H9 (cell line): Measurements from ENCODE around the gene RORC. TPM values are rescaled to one million over a fixed set of nuclear protein-coding genes. Genes with fewer than 3 reads are reported as not detected.

Experiments
- DNase-seq: peaks from one replicate; pipeline ENCODE4 v3.0.0-alpha.2; 2017
- H2AFZ ChIP-seq: one replicate; pipeline ENCODE4 v1.6.1; 2013; ENCODE audit warnings: mild to moderate bottlenecking, low read length, control low read depth, moderate library complexity
- H2AK5ac ChIP-seq: 2 replicates; pipeline ENCODE4 v1.6.1; 2013; ENCODE audit warnings: low read length, control low read depth, mixed read lengths; ENCODE audit not compliant: insufficient read length
- H2BK120ac ChIP-seq: one replicate; pipeline ENCODE4 v1.6.1; 2013; ENCODE audit warnings: low read depth, mild to moderate bottlenecking, low read length, control low read depth, inconsistent platforms; ENCODE audit not compliant: poor library complexity, severe bottlenecking
- H2BK12ac ChIP-seq: 2 replicates; pipeline ENCODE4 v1.6.1; 2013; ENCODE audit warnings: low read length, control low read depth, mixed read lengths, low read depth; ENCODE audit not compliant: insufficient read length
- H2BK15ac ChIP-seq: 2 replicates; pipeline ENCODE4 v1.6.1; 2013; ENCODE audit warnings: low read depth, low read length, control low read depth
- H2BK20ac ChIP-seq: one replicate; pipeline ENCODE4 v1.6.1; 2013; ENCODE audit warnings: low read depth, mild to moderate bottlenecking, low read length, control low read depth, inconsistent platforms; ENCODE audit not compliant: poor library complexity, severe bottlenecking
- H2BK5ac ChIP-seq: 2 replicates; pipeline ENCODE4 v1.6.1; 2013; ENCODE audit warnings: low read length, control low read depth, mixed read lengths; ENCODE audit not compliant: insufficient read length
- H3K14ac ChIP-seq: 2 replicates; pipeline ENCODE4 v1.6.1; 2013; ENCODE audit warnings: low read length, control low read depth; ENCODE audit not compliant: insufficient read depth
- H3K18ac ChIP-seq: 2 replicates; pipeline ENCODE4 v1.6.1; 2013; ENCODE audit warnings: low read depth, mild to moderate bottlenecking, mixed read lengths, low read length, control low read depth; ENCODE audit not compliant: insufficient read length
- H3K23ac ChIP-seq: 2 replicates; pipeline ENCODE4 v1.6.1; 2013; ENCODE audit warnings: low read length, control low read depth, mixed read lengths, low read depth; ENCODE audit not compliant: insufficient read length
- H3K23me2 ChIP-seq: 2 replicates; pipeline ENCODE4 v1.6.1; 2013; ENCODE audit warnings: low read depth, mild to moderate bottlenecking, mixed read lengths, low read length, control low read depth; ENCODE audit not compliant: insufficient read length, poor library complexity, severe bottlenecking
- H3K27ac ChIP-seq: 2 replicates; pipeline ENCODE4 v1.5.1; 2013; ENCODE audit warnings: low read length, control low read depth, mixed read lengths, low read depth; ENCODE audit not compliant: insufficient read length
- H3K27me3 ChIP-seq: 2 replicates; pipeline ENCODE4 v1.6.1; 2013; ENCODE audit warnings: low read length, control low read depth, inconsistent platforms; ENCODE audit not compliant: insufficient read depth
- H3K4ac ChIP-seq: 2 replicates; pipeline ENCODE4 v1.6.1; 2013; ENCODE audit warnings: low read depth, mild to moderate bottlenecking, control low read depth, inconsistent platforms, low read length, moderate library complexity
- H3K4me1 ChIP-seq: 2 replicates; pipeline ENCODE4 v1.6.1; 2013; ENCODE audit warnings: low read length, control low read depth, inconsistent platforms; ENCODE audit not compliant: insufficient read depth
- H3K4me2 ChIP-seq: 2 replicates; pipeline ENCODE4 v1.6.1; 2013; ENCODE audit warnings: low read length, control low read depth, mixed read lengths; ENCODE audit not compliant: insufficient read length, insufficient read depth
- H3K56ac ChIP-seq: 2 replicates; pipeline ENCODE4 v1.6.1; 2013; ENCODE audit warnings: low read depth, mild to moderate bottlenecking, mixed read lengths, low read length, control low read depth; ENCODE audit not compliant: insufficient read length
- H3K79me1 ChIP-seq: 2 replicates; pipeline ENCODE4 v1.6.1; 2013; ENCODE audit warnings: low read depth, mild to moderate bottlenecking, moderate library complexity, low read length, control low read depth, inconsistent platforms; ENCODE audit not compliant: insufficient read depth, poor library complexity, severe bottlenecking
- H3K79me2 ChIP-seq: 2 replicates; pipeline ENCODE4 v1.6.1; 2013; ENCODE audit warnings: low read length, control low read depth, inconsistent platforms; ENCODE audit not compliant: insufficient read depth
- H3K9ac ChIP-seq: 2 replicates; pipeline ENCODE4 v1.6.1; 2013; ENCODE audit warnings: low read length, control low read depth, mixed read lengths; ENCODE audit not compliant: insufficient read length; ENCODE audit errors: extremely low read depth
- H3K9me3 ChIP-seq: one replicate; pipeline ENCODE4 v1.6.1; 2013; ENCODE audit warnings: low read depth, low read length, inconsistent platforms; ENCODE audit not compliant: control insufficient read depth
- H3T11ph ChIP-seq: one replicate; pipeline ENCODE4 v1.6.1; 2013; ENCODE audit warnings: mild to moderate bottlenecking, low read length, control low read depth, inconsistent platforms
- H4K20me1 ChIP-seq: one replicate; pipeline ENCODE4 v1.6.1; 2013; ENCODE audit not compliant: control insufficient read depth, insufficient read length, insufficient read depth
- H4K5ac ChIP-seq: 2 replicates; pipeline ENCODE4 v1.6.1; 2013; ENCODE audit warnings: low read depth, mild to moderate bottlenecking, mixed read lengths, low read length, control low read depth; ENCODE audit not compliant: insufficient read length
- H4K8ac ChIP-seq: replicated peaks from 2 replicates; pipeline ENCODE4 v1.6.1; 2013; ENCODE audit warnings: low read length, control low read depth, mixed read lengths, low read depth; ENCODE audit not compliant: insufficient read length
- H4K91ac ChIP-seq: 2 replicates; pipeline ENCODE4 v1.6.1; 2013; ENCODE audit warnings: low read depth, mild to moderate bottlenecking, moderate library complexity, mixed read lengths, low read length, control low read depth; ENCODE audit not compliant: insufficient read length
- H3K27ac Mint-ChIP-seq, 3 experiments: 2 replicates in 2 of 3; 3 replicates in 1 of 3; pipeline ENCODE4 v1.8.0; 2020 to 2021; ENCODE audit warnings: mixed read lengths in 3 of 3, mild to moderate bottlenecking in 1 of 3, moderate library complexity in 1 of 3
- H3K27me3 Mint-ChIP-seq: 2 replicates; pipeline ENCODE4 v1.8.0; 2021; ENCODE audit warnings: low read depth, mild to moderate bottlenecking, moderate library complexity, mixed read lengths
- H3K36me3 Mint-ChIP-seq, 3 experiments: 2 replicates in 2 of 3; 3 replicates in 1 of 3; pipeline ENCODE4 v1.8.0; 2020 to 2021; ENCODE audit warnings: low read depth in 3 of 3, mixed read lengths in 3 of 3; ENCODE audit not compliant: insufficient read depth in 1 of 3
- H3K4me1 Mint-ChIP-seq, 2 experiments: 2 replicates each; pipeline ENCODE4 v1.8.0; 2020; ENCODE audit warnings: mixed read lengths in 2 of 2
- H3K4me3 Mint-ChIP-seq, 2 experiments: 2 replicates in 1 of 2; 3 replicates in 1 of 2; pipeline ENCODE4 v1.8.0; 2020 to 2021; ENCODE audit warnings: mild to moderate bottlenecking in 2 of 2, mixed read lengths in 2 of 2, moderate library complexity in 1 of 2
- H3K9me3 Mint-ChIP-seq, 2 experiments: 2 replicates in 1 of 2; 3 replicates in 1 of 2; pipeline ENCODE4 v1.8.0; 2020; ENCODE audit warnings: mild to moderate bottlenecking in 2 of 2, mixed read lengths in 2 of 2, moderate library complexity in 1 of 2
- WGBS: extraction: QIAGEN DNeasy Blood & Tissue Kit; methylation state at CpG from one replicate; pipeline ENCODE4 v1.1.7; 2013; ENCODE audit warnings: missing lambda C conversion rate, low lambda C conversion rate, mixed read lengths; ENCODE audit not compliant: insufficient read length; ENCODE audit errors: extremely low coverage; 5-methylcytosine and 5-hydroxymethylcytosine counted together
- total RNA-seq: library from RNA; stranded (reverse); gene quantifications from 2 replicates; pipeline ENCODE4 v1.2.1, GENCODE V29; 2021
- TF ChIP-seq, protein P1 (sequence below): fragments of 200-600 bp; sonication (generic); conservative IDR thresholded peaks from 3 replicates; pipeline ENCODE4 v1.8.0; 2021; ENCODE audit warnings: antibody characterized with exemption, mild to moderate bottlenecking

The RORC gene
- total RNA-seq, 1 experiment from 2014 or later, result 0.52 TPM

DNA sequence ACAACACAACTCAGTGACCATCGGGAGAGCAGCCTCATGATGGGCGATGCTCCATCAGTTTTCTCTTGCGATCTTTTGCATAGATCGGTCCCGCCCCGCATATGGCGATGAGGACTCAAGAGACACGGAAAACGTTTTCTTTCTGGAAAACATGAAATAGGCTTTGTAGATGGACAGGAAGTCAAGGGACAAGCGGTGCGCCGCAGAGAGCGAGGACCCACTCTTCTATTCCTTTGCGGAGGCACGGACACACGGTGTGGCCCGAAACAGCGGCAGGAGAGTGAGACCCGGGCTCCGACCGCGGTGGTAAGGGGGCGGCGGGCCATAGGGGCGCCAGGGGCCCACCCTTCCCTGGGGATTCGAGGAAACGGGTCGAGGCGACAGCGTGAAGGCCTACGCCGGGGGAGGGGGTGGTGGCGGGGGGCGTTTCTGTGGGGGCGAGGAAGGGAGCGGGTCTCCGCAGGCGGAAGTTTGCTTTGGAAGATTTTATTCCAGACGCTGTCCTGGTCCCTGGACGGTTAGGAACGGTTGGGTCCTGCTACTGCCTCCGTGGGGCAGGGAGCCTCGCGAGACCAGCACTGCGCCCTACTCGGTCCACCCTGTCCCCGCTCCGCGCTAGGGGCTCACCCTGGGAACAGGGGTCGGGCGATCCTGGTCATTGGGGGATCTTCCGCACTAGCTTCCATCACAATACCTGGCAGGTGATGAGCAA is 40.5 kb downstream of the RORC start:
- Histone ChIP-seq H3K4ac (no peak overlapping the region), H3K18ac (no peak overlapping the region), H3K23me2 (peaks cover 3% of the 10 kb centered on the region), H3K14ac (0 out of 2 replicates have a peak overlapping the region, but pooled peaks have one; percentile 63), H3T11ph (no peak overlapping the region), H2BK12ac (no peak overlapping the region), H2BK15ac (no peak overlapping the region), H3K4me1 (no peaks in the 10 kb centered on the region; the same call in 1 of the 2 replicates), H4K20me1 (no peaks in the 10 kb centered on the region), H3K56ac (no peak overlapping the region), H4K5ac (no peak overlapping the region), H2AFZ (no peak overlapping the region), H4K8ac (no peak overlapping the region), H3K27me3 (no peaks in the 10 kb centered on the region), H3K9ac (peak overlapping the region; percentile 70), H3K27ac (no peak overlapping the region), H3K9me3 (no peaks in the 10 kb centered on the region), H3K79me2 (no peaks in the 10 kb centered on the region), H2AK5ac (no peak overlapping the region), H3K79me1 (no peaks in the 10 kb centered on the region), H2BK120ac (no peak overlapping the region), H2BK5ac (no peak overlapping the region), H2BK20ac (no peak overlapping the region), H4K91ac (no peak overlapping the region), H3K4me2 (peak overlapping the region; percentile 94), H3K23ac (no peak overlapping the region)
- H3K4me1 Mint-ChIP-seq, result peaks cover 14 to 18% of the 10 kb centered on the region in 2 experiments
- H3K9me3 Mint-ChIP-seq, result no peaks in the 10 kb centered on the region; a peak in 2 of 5 replicates
- DNase-seq, result no peak
- H3K36me3 Mint-ChIP-seq, result peaks cover 0 to 4% (median 0%) of the 10 kb centered on the region in 3 experiments; a peak in 2 of 7 replicates
- peak overlapping the region; percentile 90 to 93 for H3K4me3 Mint-ChIP-seq
- WGBS, result no CpG with 5 or more reads among the region's 52 CpGs
- no peaks in the 10 kb centered on the region for H3K27me3 Mint-ChIP-seq
- peak overlapping the region; percentile 78 to 83 (median 80); a peak in 6 of 7 replicates for H3K27ac Mint-ChIP-seq
- TF ChIP-seq, protein P1, sequence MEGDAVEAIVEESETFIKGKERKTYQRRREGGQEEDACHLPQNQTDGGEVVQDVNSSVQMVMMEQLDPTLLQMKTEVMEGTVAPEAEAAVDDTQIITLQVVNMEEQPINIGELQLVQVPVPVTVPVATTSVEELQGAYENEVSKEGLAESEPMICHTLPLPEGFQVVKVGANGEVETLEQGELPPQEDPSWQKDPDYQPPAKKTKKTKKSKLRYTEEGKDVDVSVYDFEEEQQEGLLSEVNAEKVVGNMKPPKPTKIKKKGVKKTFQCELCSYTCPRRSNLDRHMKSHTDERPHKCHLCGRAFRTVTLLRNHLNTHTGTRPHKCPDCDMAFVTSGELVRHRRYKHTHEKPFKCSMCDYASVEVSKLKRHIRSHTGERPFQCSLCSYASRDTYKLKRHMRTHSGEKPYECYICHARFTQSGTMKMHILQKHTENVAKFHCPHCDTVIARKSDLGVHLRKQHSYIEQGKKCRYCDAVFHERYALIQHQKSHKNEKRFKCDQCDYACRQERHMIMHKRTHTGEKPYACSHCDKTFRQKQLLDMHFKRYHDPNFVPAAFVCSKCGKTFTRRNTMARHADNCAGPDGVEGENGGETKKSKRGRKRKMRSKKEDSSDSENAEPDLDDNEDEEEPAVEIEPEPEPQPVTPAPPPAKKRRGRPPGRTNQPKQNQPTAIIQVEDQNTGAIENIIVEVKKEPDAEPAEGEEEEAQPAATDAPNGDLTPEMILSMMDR, result no peak
